Activated CD8-positive, alpha-beta T cell treated with anti-CD3 and anti-CD28 coated beads, Interleukin-2, amount 10 ng/mL, durations not matched to agents 7 days and 5 days (primary cell): ENCODE results near the gene UCKL1. TPM values are rescaled to one million over a fixed set of nuclear protein-coding genes. Genes with fewer than 3 reads are reported as not detected.

Experiments used
- ATAC-seq: fragments of 150-1000 bp; cut with Tn5 transposase; one replicate; pipeline ENCODE4 v1.10.0; 2021; ENCODE audit warnings: moderate library complexity
- CTCF ChIA-PET: fragments of 350-600 bp; sonication (Branson Sonifier 250); formaldehyde crosslinking; loops from one replicate; lab custom pipeline; 2021; ENCODE audit warnings: antibody characterized with exemption; lab: Charles Lee
- POLR2A ChIA-PET: fragments of 350-600 bp; sonication (Branson Sonifier 250); formaldehyde crosslinking; loops from one replicate; lab custom pipeline; 2021; ENCODE audit warnings: antibody characterized with exemption; lab: Charles Lee
- DNase-seq: peaks from one replicate; pipeline ENCODE4 v3.0.0-alpha.2; 2020
- H3K27ac Mint-ChIP-seq: one replicate; pipeline ENCODE4 v1.8.0; 2021; ENCODE audit warnings: mild to moderate bottlenecking, mixed read lengths
- H3K27me3 Mint-ChIP-seq: one replicate; pipeline ENCODE4 v1.8.0; 2021; ENCODE audit warnings: low read depth, mixed read lengths
- H3K36me3 Mint-ChIP-seq: one replicate; pipeline ENCODE4 v1.8.0; 2021; ENCODE audit warnings: low read depth, mixed read lengths
- H3K4me1 Mint-ChIP-seq: one replicate; pipeline ENCODE4 v1.8.0; 2021; ENCODE audit warnings: low read depth, mixed read lengths
- H3K4me3 Mint-ChIP-seq: one replicate; pipeline ENCODE4 v1.8.0; 2021; ENCODE audit warnings: mild to moderate bottlenecking, mixed read lengths
- H3K9me3 Mint-ChIP-seq: one replicate; pipeline ENCODE4 v1.8.0; 2022; ENCODE audit warnings: mixed read lengths; ENCODE audit not compliant: insufficient read depth
- microRNA-seq: library from miRNA; unstranded; fragments of <30 nt; microRNA quantifications from one replicate; pipeline ENCODE4 v1.2.0, GENCODE V29; 2022
- total RNA-seq, 2 experiments: library from RNA; stranded (reverse); gene quantifications; one replicate each; pipeline ENCODE4 v1.2.3, GENCODE V29; 2021

The UCKL1 gene
- total RNA-seq, 2 experiments from 2014 or later: 41.1 to 45.4 TPM

DNA sequence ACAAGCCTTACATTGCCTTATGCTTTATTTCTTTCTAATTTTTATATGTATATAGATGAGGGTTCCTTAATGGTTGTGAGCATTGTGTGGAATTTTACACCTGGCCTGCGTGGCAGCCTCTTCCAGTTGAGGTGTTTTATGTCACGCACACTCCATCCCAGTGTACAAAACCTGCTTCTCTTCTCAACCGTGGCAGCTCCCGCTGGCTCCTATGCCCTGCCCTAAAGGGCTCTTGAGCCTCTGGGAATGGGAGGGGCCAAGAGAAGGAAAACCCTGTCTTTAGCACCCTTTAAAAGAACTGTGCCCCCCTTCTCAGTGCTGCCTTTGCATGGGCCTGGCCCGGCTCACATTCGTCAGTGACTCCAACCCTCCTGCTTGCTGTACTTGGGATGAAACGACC, 65.6 kb downstream of the UCKL1 start:
- POLR2A ChIA-PET: no interaction called here
- no peaks in the 10 kb centered on the region for H3K27me3 Mint-ChIP-seq
- no peaks in the 10 kb centered on the region for H3K9me3 Mint-ChIP-seq
- peaks cover 19% of the 10 kb centered on the region for H3K36me3 Mint-ChIP-seq
- DNase-seq (no peak), ATAC-seq (no peak)
- CTCF ChIA-PET: no interaction called here
- H3K27ac Mint-ChIP-seq: no peak overlapping the region
- peaks cover 8% of the 10 kb centered on the region for H3K4me1 Mint-ChIP-seq
- H3K4me3 Mint-ChIP-seq: no peak overlapping the region

DNA sequence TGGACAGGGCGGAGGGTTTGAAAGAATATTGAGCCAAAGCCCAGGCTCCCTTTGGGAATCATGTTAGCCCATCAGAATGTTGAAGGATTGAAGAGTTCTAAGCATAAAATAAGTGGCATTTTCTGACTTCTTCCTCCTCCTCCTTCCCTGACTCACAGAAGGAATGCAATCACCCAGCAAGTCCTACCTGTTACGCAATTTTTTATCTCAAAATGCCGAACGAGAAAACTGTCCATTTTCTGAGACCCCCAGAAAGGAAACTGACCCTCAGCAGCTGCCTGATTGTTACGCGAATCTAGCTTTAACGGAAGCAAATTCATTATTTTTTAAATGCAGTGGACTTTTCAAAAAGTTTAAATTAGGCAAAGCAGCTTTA, 66.0 kb downstream of the UCKL1 start:
- Mint-ChIP-seq H3K36me3 (peaks cover 18% of the 10 kb centered on the region), H3K4me1 (peaks cover 8% of the 10 kb centered on the region), H3K4me3 (no peak overlapping the region), H3K9me3 (no peaks in the 10 kb centered on the region), H3K27ac (no peak overlapping the region), H3K27me3 (no peaks in the 10 kb centered on the region)
- POLR2A ChIA-PET: no interaction called here
- DNase-seq (no peak), ATAC-seq (no peak)
- CTCF ChIA-PET: no interaction called here

Small RNA genes within 50 kb of the gene (microRNA-seq; reads per million reads assigned to microRNA genes)
- not detected for gene MIR1914
- gene MIR647: not detected
- gene MIR941-1: not detected
- not detected for gene MIR941-2
- not detected for gene MIR941-3
- not detected for gene MIR941-4
- not detected for gene MIR941-5

Other genes with a start within 250 kb of the UCKL1 start
- gene ARFRP1, start 248.4 kb downstream of the UCKL1 start, total RNA-seq: 10 to 100 TPM; 55.2 to 57.6 TPM
- gene ZGPAT, start 248.4 kb downstream of the UCKL1 start, total RNA-seq: 10 to 100 TPM; 38.6 to 43.5 TPM
- gene LIME1, start 219.8 kb downstream of the UCKL1 start, total RNA-seq: 100 to 1,000 TPM; 163 to 165 TPM
- gene SLC2A4RG, start 216.6 kb downstream of the UCKL1 start, total RNA-seq: 10 to 100 TPM; 97.2 TPM
- under 1 TPM in 1 of 2 experiments, not detected in 1; 0.10 TPM for gene ZBTB46, start 125.2 kb downstream of the UCKL1 start, total RNA-seq
- not detected for gene ABHD16B, start 94.9 kb downstream of the UCKL1 start, total RNA-seq
- gene TPD52L2, start 91.1 kb downstream of the UCKL1 start, total RNA-seq: 10 to 100 TPM; 35.7 to 40.0 TPM
- 10 to 100 TPM; 47.3 to 48.1 TPM for gene DNAJC5, start 61.3 kb downstream of the UCKL1 start, total RNA-seq
- gene ZNF512B, start 13.5 kb upstream of the UCKL1 start, total RNA-seq: 10 to 100 TPM; 12.0 to 12.1 TPM
- gene SAMD10, start 23.2 kb upstream of the UCKL1 start, total RNA-seq: 10 to 100 TPM; 12.0 to 12.5 TPM
- 10 to 100 TPM; 64.7 to 68.3 TPM for gene PRPF6, start 24.7 kb upstream of the UCKL1 start, total RNA-seq
- gene C20orf204, start 79.8 kb upstream of the UCKL1 start, total RNA-seq: 1 to 10 TPM; 6.4 to 7.6 TPM
- under 1 TPM; 0.13 to 0.21 TPM for gene SOX18, start 93.2 kb upstream of the UCKL1 start, total RNA-seq
- gene TCEA2, start 106.8 kb upstream of the UCKL1 start, total RNA-seq: 10 to 100 TPM; 49.6 to 55.3 TPM
- 100 to 1,000 TPM; 130 to 135 TPM for gene RGS19, start 123.1 kb upstream of the UCKL1 start, total RNA-seq
- gene OPRL1, start 123.7 kb upstream of the UCKL1 start, total RNA-seq: 1 to 10 TPM; 1.5 to 2.0 TPM
- gene LKAAEAR1, start 128.0 kb upstream of the UCKL1 start, total RNA-seq: under 1 TPM; 0.34 to 0.61 TPM
- gene NPBWR2, start 151.1 kb upstream of the UCKL1 start, total RNA-seq: not detected
- not detected for gene MYT1, start 208.0 kb upstream of the UCKL1 start, total RNA-seq